Measurements from ENCODE around the gene TMEM127. TPM values are rescaled to one million over a fixed set of nuclear protein-coding genes. Genes with fewer than 3 reads are reported as not detected.

TMEM127 gene
- total and polyA plus RNA-seq, 2 donors (not counting 1 experiment from before 2014, with no cell fraction given) = 21.5 to 48.0 TPM

DNA sequence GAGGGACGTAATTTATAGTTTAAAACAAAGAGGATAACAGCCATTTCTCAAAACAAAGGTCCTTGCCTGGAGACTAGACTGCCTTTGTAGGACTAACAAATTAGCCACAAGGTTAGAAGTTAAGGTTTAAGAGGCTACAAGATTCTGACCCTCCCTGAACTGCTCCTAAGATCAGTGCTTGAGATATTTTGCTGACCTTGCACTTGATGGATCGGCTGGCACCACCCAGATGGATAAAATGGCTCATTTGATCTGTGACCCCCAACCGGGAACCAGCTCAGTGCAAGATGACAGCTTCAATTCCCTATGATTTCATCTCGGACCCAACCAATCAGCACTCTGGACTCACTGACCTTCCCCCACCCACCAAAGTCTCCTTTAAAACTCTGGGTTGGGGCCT lies 53.5 kb downstream of the TMEM127 start:
- ATAC-seq (ENCODE audit: low read depth) = no peak
- POLR2A ChIA-PET = no interaction called here
- no peaks in the 10 kb centered on the region for H3K9me3 Mint-ChIP-seq (ENCODE audit: insufficient read depth)

DNA sequence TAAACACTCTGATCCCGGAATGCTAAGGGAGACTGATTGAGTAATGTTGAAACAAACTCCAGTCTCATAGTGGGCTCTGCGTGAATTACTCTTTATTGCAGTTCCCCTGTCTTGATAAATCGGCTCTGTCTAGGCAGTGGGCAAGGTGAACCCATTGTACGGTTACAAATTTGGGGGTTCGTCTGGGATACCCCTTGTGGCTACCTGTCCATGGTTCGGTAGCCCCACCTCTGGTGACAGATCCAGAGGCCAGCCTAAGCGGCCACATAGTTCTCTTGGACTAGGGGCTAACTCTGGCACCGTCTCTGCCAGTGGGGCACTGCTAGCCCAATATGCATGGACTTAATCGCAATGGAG lies 56.1 kb downstream of the TMEM127 start:
- CTCF ChIA-PET = interaction anchor here (1.1 to 2.3 kb wide), 7 partner anchors 7 to 71 kb away, joined by 3 to 17 read pairs (median 6); no protein-coding TSS in a partner anchor
- Histone ChIP-seq H3K4me3 (ENCODE audit: control extremely low read depth in 1 of 5, extremely low read depth in 1 of 5, insufficient read depth in 1 of 5, low read depth in 2 of 5, low read length in 4 of 5) (peak overlapping the region in 1 of 5 experiments; percentile 84), H3K27me3 (replicated peaks in 1 of 4; ENCODE audit: control extremely low read depth in 1 of 4, control insufficient read depth in 3 of 4, insufficient read depth in 4 of 4, low read length in 3 of 4) (no peaks in the 10 kb centered on the region), H3K4me1 (ENCODE audit: control insufficient read depth in 2 of 2, insufficient read depth in 2 of 2, low read length in 2 of 2) (peaks cover 34 to 55% of the 10 kb centered on the region in 2 donors), H4K20me1 (ENCODE audit: control insufficient read depth, insufficient read depth, low read length, poor library complexity, severe bottlenecking) (peaks cover 32% of the 10 kb centered on the region), H3K27ac (ENCODE audit: low read length in 2 of 2) (no peak overlapping the region), H3K4me2 (replicated peaks; ENCODE audit: low read depth, low read length, poor library complexity, severe bottlenecking) (peak overlapping the region; percentile 82), H3K36me3 (replicated peaks in 1 of 2; ENCODE audit: control extremely low read depth in 1 of 2, control insufficient read depth in 1 of 2, extremely low read depth in 1 of 2, insufficient read depth in 2 of 2, low read length in 1 of 2) (no peaks in the 10 kb centered on the region), H2AFZ (ENCODE audit: insufficient read depth, low read depth, low read length, poor library complexity, severe bottlenecking) (no peak overlapping the region), H3K79me2 (ENCODE audit: control insufficient read depth, insufficient read depth, low read length) (peaks cover 64% of the 10 kb centered on the region), H3K9me3 (ENCODE audit: control extremely low read depth in 1 of 3, control insufficient read depth in 2 of 3, insufficient read depth in 1 of 3, low read length in 2 of 3) (no peaks in the 10 kb centered on the region), H3K9ac (ENCODE audit: low read length) (peak overlapping the region; percentile 88)
- DNase-seq = no peak
- Mint-ChIP-seq H3K9me3 (ENCODE audit: insufficient read depth) (no peaks in the 10 kb centered on the region), H3K27me3 (no peaks in the 10 kb centered on the region), H3K4me1 (peaks cover 54% of the 10 kb centered on the region), H3K4me3 (peak overlapping the region; percentile 95), H3K27ac (peak overlapping the region; percentile 61)
- ATAC-seq (ENCODE audit: low read depth) = no peak
- intact Hi-C loops (cut with micrococcal nuclease) = loop anchor here (2.0 to 10.0 kb wide), 4 partner anchors 15 to 327 kb away; partner anchors contain the start of genes ARID5A, NCAPH and NEURL3
- POLR2A ChIA-PET = interaction anchor here (0.6 to 2.3 kb wide), 3 partner anchors 14 to 31 kb away, joined by 5 to 13 read pairs (median 12); no protein-coding TSS in a partner anchor
- WGBS (ENCODE audit: insufficient coverage) = 98% methylated on average over 9 of the region's 9 CpGs
- TF ChIP-seq, protein P1, sequence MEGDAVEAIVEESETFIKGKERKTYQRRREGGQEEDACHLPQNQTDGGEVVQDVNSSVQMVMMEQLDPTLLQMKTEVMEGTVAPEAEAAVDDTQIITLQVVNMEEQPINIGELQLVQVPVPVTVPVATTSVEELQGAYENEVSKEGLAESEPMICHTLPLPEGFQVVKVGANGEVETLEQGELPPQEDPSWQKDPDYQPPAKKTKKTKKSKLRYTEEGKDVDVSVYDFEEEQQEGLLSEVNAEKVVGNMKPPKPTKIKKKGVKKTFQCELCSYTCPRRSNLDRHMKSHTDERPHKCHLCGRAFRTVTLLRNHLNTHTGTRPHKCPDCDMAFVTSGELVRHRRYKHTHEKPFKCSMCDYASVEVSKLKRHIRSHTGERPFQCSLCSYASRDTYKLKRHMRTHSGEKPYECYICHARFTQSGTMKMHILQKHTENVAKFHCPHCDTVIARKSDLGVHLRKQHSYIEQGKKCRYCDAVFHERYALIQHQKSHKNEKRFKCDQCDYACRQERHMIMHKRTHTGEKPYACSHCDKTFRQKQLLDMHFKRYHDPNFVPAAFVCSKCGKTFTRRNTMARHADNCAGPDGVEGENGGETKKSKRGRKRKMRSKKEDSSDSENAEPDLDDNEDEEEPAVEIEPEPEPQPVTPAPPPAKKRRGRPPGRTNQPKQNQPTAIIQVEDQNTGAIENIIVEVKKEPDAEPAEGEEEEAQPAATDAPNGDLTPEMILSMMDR (IDR thresholded peaks at IDR 0.05) = no peak

More for the DNA sequence above, 53.5 kb downstream of the TMEM127 start:
- Histone ChIP-seq H3K27me3 (replicated peaks in 1 of 4; ENCODE audit: control extremely low read depth in 1 of 4, control insufficient read depth in 3 of 4, insufficient read depth in 4 of 4, low read length in 3 of 4) (no peaks in the 10 kb centered on the region), H3K4me3 (ENCODE audit: control extremely low read depth in 1 of 5, extremely low read depth in 1 of 5, insufficient read depth in 1 of 5, low read depth in 2 of 5, low read length in 4 of 5) (no peak overlapping the region), H3K9me3 (ENCODE audit: control extremely low read depth in 1 of 3, control insufficient read depth in 2 of 3, insufficient read depth in 1 of 3, low read length in 2 of 3) (no peaks in the 10 kb centered on the region), H3K4me2 (replicated peaks; ENCODE audit: low read depth, low read length, poor library complexity, severe bottlenecking) (no peak overlapping the region), H3K36me3 (replicated peaks in 1 of 2; ENCODE audit: control extremely low read depth in 1 of 2, control insufficient read depth in 1 of 2, extremely low read depth in 1 of 2, insufficient read depth in 2 of 2, low read length in 1 of 2) (no peaks in the 10 kb centered on the region), H3K9ac (ENCODE audit: low read length) (no peak overlapping the region), H3K4me1 (ENCODE audit: control insufficient read depth in 2 of 2, insufficient read depth in 2 of 2, low read length in 2 of 2) (peaks cover 10 to 35% of the 10 kb centered on the region in 2 donors), H3K79me2 (ENCODE audit: control insufficient read depth, insufficient read depth, low read length) (peaks cover 38% of the 10 kb centered on the region), H4K20me1 (ENCODE audit: control insufficient read depth, insufficient read depth, low read length, poor library complexity, severe bottlenecking) (peaks cover 7% of the 10 kb centered on the region), H3K27ac (ENCODE audit: low read length in 2 of 2) (no peak overlapping the region), H2AFZ (ENCODE audit: insufficient read depth, low read depth, low read length, poor library complexity, severe bottlenecking) (no peak overlapping the region)
- CTCF ChIA-PET = interaction anchor here (0.9 kb wide), 1 partner anchor 21 kb away, joined by 3 read pairs; no protein-coding TSS in a partner anchor
- DNase-seq = no peak
- Mint-ChIP-seq H3K27ac (no peak overlapping the region), H3K4me3 (no peak overlapping the region), H3K4me1 (peaks cover 38% of the 10 kb centered on the region), H3K27me3 (no peaks in the 10 kb centered on the region)
- intact Hi-C loops (cut with micrococcal nuclease) = no loop called here
- 95% methylated on average over 2 of the region's 4 CpGs for WGBS (ENCODE audit: insufficient coverage)
- TF ChIP-seq, protein P1 (IDR thresholded peaks at IDR 0.05) = no peak
- no peak for TF ChIP-seq EZH2 (IDR thresholded peaks at IDR 0.05; ENCODE audit: borderline replicate concordance, insufficient read depth, low read depth, low read length, poor library complexity, severe bottlenecking)
